Progenitor cell of endocrine pancreas (in vitro differentiated cells): ENCODE data around the gene CALML4. TPM values are rescaled to one million over a fixed set of nuclear protein-coding genes. Genes with fewer than 3 reads are reported as not detected.
"Not testable (repeated sequence)": the region's sequence is repeated elsewhere in the genome, so short reads cannot be mapped to it uniquely, and the experiment has no call there.

ENCODE experiments used
- DNase-seq: peaks from one replicate; pipeline ENCODE4 v3.0.0; 2021; ENCODE audit warnings: low spot score; ENCODE audit not compliant: unreplicated experiment
- H3K27ac Mint-ChIP-seq: 2 replicates; pipeline ENCODE4 v1.8.0; 2021; ENCODE audit warnings: mild to moderate bottlenecking, moderate library complexity, mixed read lengths
- H3K27me3 Mint-ChIP-seq: 2 replicates; pipeline ENCODE4 v1.8.0; 2021; ENCODE audit warnings: mixed read lengths
- H3K36me3 Mint-ChIP-seq: 2 replicates; pipeline ENCODE4 v1.8.0; 2022; ENCODE audit warnings: mixed read lengths; ENCODE audit not compliant: insufficient read depth
- H3K4me1 Mint-ChIP-seq: 2 replicates; pipeline ENCODE4 v1.8.0; 2021; ENCODE audit warnings: low read depth, mixed read lengths
- H3K4me3 Mint-ChIP-seq: 2 replicates; pipeline ENCODE4 v1.8.0; 2021; ENCODE audit warnings: low read depth, mild to moderate bottlenecking, moderate library complexity, mixed read lengths
- H3K9me3 Mint-ChIP-seq: 2 replicates; pipeline ENCODE4 v1.8.0; 2021; ENCODE audit warnings: low read depth, mixed read lengths
- CTCF ChIP-seq: fragments of 200-600 bp; sonication (generic); IDR thresholded peaks from one replicate; pipeline ENCODE4 v1.5.0; 2021; ENCODE audit warnings: antibody characterized with exemption, mild to moderate bottlenecking; ENCODE audit not compliant: unreplicated experiment
- total RNA-seq: library from RNA; stranded (reverse); gene quantifications from 2 replicates; pipeline ENCODE4 v1.2.1, GENCODE V29; 2021

The CALML4 gene
- total RNA-seq, 1 donor from 2014 or later: 9.7 TPM

- no peak for DNase-seq
- Mint-ChIP-seq H3K27me3 (no peaks in the 10 kb centered on the region), H3K9me3 (no peaks in the 10 kb centered on the region), H3K27ac (peak overlapping the region; percentile 74), H3K4me3 (peak overlapping the region; percentile 26), H3K36me3 (no peaks in the 10 kb centered on the region), H3K4me1 (peaks cover 18% of the 10 kb centered on the region)
- no peak for TF ChIP-seq CTCF
These were observed 915 bp upstream of the CALML4 start for GRCh38 chr15:68205954-68206539.

- H3K27ac Mint-ChIP-seq: no peak overlapping the region
- H3K36me3 Mint-ChIP-seq: no peaks in the 10 kb centered on the region
- H3K27me3 Mint-ChIP-seq: no peaks in the 10 kb centered on the region
- no peaks in the 10 kb centered on the region for H3K9me3 Mint-ChIP-seq
- peaks cover 18% of the 10 kb centered on the region for H3K4me1 Mint-ChIP-seq
- H3K4me3 Mint-ChIP-seq: no peak overlapping the region
- no peak for TF ChIP-seq CTCF
- no peak for DNase-seq
These were observed 419 bp upstream of the CALML4 start for GRCh38 chr15:68205558-68205944.

GRCh38 chr15:68204361-68204760, 771 bp downstream of the CALML4 start:
- Mint-ChIP-seq H3K4me3 (no peak overlapping the region), H3K36me3 (no peaks in the 10 kb centered on the region), H3K9me3 (no peaks in the 10 kb centered on the region), H3K27me3 (no peaks in the 10 kb centered on the region), H3K4me1 (peaks cover 21% of the 10 kb centered on the region), H3K27ac (no peak overlapping the region)
- no peak for TF ChIP-seq CTCF
- no peak for DNase-seq

GRCh38 chr15:68203956-68204355, 1.2 kb downstream of the CALML4 start:
- Mint-ChIP-seq H3K9me3 (no peaks in the 10 kb centered on the region), H3K4me3 (no peak overlapping the region), H3K27me3 (no peaks in the 10 kb centered on the region), H3K4me1 (peaks cover 21% of the 10 kb centered on the region), H3K36me3 (no peaks in the 10 kb centered on the region), H3K27ac (no peak overlapping the region)
- TF ChIP-seq CTCF: no peak
- DNase-seq: no peak

- no peaks in the 10 kb centered on the region for H3K9me3 Mint-ChIP-seq
- H3K27ac Mint-ChIP-seq: no peak overlapping the region
- H3K4me1 Mint-ChIP-seq: peaks cover 21% of the 10 kb centered on the region
- TF ChIP-seq CTCF: no peak
- H3K4me3 Mint-ChIP-seq: no peak overlapping the region
- no peaks in the 10 kb centered on the region for H3K36me3 Mint-ChIP-seq
- H3K27me3 Mint-ChIP-seq: no peaks in the 10 kb centered on the region
- DNase-seq: no peak
These were observed 1.6 kb downstream of the CALML4 start for GRCh38 chr15:68203486-68203885.

- peaks cover 21% of the 10 kb centered on the region for H3K4me1 Mint-ChIP-seq
- not testable (repeated sequence) for H3K27me3 Mint-ChIP-seq, H3K27ac Mint-ChIP-seq
These were observed 2.1 kb downstream of the CALML4 start for GRCh38 chr15:68202994-68203393.

More at GRCh38 chr15:68202994-68203393, 2.1 kb downstream of the CALML4 start:
- H3K4me3 Mint-ChIP-seq, H3K36me3 Mint-ChIP-seq, H3K9me3 Mint-ChIP-seq, DNase-seq: not testable (repeated sequence)
